Measurements from ENCODE around the gene NLRP14. TPM values are rescaled to one million over a fixed set of nuclear protein-coding genes. Genes with fewer than 3 reads are reported as not detected.

The NLRP14 gene
- polyA plus RNA-seq, 4 donors = 0.43 to 1.1 (median 0.94) TPM

DNA sequence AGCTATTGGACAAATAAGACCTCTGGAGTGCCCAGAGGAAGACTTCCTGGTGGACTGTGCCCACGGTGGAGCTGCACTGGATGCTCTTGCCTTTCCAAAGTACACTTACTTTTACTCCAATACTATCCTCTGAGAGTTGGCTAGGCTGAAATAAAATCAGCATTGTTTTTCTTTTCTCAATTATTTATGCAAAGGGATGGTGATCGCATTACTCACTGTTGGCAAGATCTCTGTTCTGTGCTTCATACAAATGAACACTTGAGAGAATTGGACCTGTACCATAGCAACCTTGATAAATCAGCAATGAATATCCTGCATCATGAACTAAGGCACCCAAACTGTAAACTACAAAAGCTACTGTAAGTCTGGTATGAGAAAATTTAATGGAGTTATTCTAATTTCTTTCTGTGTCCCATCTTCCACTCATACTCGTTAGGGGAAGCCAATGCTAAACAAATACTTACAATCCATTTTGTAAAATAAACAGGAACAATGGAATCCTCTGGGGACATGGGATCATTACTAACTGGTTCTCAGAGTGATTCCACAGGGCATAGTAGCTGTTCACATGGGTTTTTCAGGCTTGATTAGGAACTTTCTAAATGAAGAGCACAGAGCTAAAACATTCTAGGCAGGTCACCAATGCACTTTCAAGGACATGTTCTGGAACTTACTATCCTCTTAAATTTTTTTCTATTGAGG is 26.3 kb downstream of the NLRP14 start:
- DNase-seq (ENCODE audit: low read depth in 4 of 4, low spot score in 2 of 4) = no peak

DNA sequence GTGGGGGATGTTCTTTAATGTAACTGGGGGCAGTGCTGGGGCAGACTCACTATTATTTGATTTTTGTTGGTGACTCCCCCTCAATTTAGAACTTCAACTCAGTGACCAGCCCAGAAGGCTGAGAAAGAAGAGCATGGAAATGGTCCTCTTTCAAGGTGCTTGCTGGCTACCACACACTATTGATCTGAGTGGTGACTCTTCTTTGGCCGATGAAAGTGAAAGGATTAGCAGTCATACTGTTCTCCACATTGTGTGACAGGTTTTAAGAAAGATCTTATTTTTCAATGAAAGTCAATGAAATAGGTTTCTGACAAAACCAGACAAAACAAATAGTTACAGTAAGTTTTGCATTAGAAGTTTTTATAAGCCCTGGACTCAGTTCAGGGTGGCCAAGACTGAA is 29.9 kb downstream of the NLRP14 start:
- no peak for DNase-seq (ENCODE audit: low read depth in 4 of 4, low spot score in 2 of 4)

DNA sequence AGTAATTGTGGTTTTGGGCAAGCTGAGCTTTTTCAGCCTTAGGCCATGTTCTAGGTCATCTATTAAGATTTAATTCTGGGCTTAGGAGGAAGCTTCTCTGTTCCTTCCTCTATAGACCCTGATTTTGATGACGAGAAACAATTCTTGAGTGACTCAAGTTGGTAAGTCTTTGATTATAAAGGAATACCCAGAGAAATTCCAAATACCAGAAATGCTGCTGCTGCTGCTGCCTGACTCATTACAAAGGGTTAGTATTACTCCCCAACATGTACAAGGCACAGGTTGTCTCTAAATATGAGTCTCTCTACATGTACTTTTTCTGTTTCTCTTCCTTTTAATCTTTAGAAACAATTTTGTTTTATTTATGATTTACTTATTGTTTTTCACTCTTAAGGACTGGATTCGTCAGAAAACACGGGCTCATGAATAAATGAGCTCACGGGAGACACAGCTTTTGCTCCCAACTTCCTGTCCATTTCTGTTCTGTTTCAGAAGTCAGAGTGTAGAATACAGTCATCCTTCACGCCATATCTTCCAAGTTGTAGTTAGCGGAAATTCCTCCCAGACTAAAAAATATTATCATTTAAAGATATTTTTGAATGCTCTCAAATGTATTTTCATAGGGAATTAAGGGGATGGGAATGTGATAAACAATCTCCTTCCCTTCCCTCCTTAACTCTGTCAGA is 36.7 kb downstream of the NLRP14 start:
- DNase-seq (ENCODE audit: low read depth in 4 of 4, low spot score in 2 of 4) = no peak

GRCh38 chr11:7057641-7058040 is 37.4 kb downstream of the NLRP14 start:
- DNase-seq (ENCODE audit: low read depth in 4 of 4, low spot score in 2 of 4) = no peak

DNA sequence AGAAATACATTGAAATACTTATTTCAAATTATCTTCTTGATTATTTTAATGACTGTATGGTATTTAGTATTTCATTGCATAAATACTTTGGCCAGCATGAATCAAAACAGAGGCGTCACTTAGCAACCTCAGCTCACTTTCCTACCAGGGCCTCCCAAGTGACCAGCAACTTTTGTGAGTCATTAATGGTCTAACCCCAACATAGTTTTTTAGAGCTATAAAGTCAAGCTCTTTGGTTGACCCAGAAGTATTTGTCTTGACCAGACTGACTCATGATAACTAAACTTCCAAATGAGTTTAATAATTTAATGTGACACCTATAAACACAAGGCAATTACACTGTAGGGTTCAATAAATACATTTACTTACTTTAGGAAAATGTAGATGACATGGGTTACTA is 40.6 kb downstream of the NLRP14 start:
- no peak for DNase-seq (ENCODE audit: low read depth in 4 of 4, low spot score in 2 of 4)

- no peak for DNase-seq (ENCODE audit: low read depth in 4 of 4, low spot score in 2 of 4)
These were observed 42.3 kb downstream of the NLRP14 start for GRCh38 chr11:7062534-7062933.

DNA sequence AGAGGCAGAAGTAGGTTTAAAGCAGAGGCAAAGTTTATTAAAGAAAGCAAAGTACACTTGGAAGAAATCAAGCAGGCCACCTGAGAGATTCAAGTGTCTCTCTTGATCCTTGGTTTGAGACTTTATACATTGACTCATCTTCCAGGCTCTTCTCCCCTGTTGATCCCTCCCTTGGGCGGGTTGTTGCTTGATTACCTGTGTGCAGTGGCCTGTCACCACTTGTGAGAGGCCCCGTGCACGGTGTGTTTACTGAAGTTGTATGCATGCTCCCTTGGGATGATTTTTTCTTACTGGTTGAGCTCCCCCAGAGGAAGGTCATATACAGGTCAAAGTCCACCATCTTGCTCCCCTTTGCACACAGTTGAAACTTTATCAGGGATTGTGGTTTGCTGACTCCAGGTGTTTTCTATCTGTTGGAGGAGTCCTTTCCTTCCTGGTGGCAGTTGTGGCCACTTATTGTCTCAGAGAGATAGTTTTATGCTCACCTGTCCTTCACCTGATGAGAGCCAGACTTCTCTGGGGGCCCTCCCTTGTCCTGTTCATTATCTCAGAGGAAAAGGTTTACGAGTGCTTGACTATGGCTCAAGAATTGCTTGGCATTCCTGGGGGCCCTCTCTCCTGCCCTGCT is 52.2 kb downstream of the NLRP14 start:
- no peak for DNase-seq (ENCODE audit: low read depth in 4 of 4, low spot score in 2 of 4)

GRCh38 chr11:7077101-7077500 is 56.8 kb downstream of the NLRP14 start:
- no peak for DNase-seq (ENCODE audit: low read depth in 4 of 4, low spot score in 2 of 4)

GRCh38 chr11:7079545-7080135 is 59.4 kb downstream of the NLRP14 start:
- no peak for DNase-seq (ENCODE audit: low read depth in 4 of 4, low spot score in 2 of 4)

- no peak for DNase-seq (ENCODE audit: low read depth in 4 of 4, low spot score in 2 of 4)
These were observed 60.6 kb downstream of the NLRP14 start for GRCh38 chr11:7080900-7081299.

GRCh38 chr11:7081441-7081840 is 61.2 kb downstream of the NLRP14 start:
- no peak for DNase-seq (ENCODE audit: low read depth in 4 of 4, low spot score in 2 of 4)

DNA sequence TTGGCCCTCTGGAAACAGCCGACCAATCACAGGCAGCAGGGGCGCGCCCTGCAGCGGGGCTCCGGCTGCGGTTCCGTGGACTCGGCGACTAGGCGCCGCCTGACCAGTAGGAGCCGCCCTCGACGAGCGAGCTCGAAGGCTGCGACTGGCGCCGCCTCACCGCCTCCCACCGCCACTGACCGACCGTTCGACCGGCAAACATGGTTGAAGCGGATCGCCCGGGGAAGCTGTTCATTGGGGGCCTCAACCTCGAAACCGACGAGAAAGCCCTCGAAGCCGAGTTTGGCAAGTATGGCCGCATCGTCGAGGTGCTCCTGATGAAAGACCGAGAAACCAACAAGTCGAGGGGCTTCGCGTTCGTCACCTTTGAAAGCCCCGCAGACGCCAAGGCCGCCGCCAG is 68.6 kb downstream of the NLRP14 start, which contains the start of gene RBMXL2:
Gene RBMXL2, plus strand, starts transcription at position 78 of the 400 bp plus-strand sequence. Its CDS starts 123 bp downstream, at position 201.
- DNase-seq (ENCODE audit: low read depth in 4 of 4, low spot score in 2 of 4) = no peak

DNA sequence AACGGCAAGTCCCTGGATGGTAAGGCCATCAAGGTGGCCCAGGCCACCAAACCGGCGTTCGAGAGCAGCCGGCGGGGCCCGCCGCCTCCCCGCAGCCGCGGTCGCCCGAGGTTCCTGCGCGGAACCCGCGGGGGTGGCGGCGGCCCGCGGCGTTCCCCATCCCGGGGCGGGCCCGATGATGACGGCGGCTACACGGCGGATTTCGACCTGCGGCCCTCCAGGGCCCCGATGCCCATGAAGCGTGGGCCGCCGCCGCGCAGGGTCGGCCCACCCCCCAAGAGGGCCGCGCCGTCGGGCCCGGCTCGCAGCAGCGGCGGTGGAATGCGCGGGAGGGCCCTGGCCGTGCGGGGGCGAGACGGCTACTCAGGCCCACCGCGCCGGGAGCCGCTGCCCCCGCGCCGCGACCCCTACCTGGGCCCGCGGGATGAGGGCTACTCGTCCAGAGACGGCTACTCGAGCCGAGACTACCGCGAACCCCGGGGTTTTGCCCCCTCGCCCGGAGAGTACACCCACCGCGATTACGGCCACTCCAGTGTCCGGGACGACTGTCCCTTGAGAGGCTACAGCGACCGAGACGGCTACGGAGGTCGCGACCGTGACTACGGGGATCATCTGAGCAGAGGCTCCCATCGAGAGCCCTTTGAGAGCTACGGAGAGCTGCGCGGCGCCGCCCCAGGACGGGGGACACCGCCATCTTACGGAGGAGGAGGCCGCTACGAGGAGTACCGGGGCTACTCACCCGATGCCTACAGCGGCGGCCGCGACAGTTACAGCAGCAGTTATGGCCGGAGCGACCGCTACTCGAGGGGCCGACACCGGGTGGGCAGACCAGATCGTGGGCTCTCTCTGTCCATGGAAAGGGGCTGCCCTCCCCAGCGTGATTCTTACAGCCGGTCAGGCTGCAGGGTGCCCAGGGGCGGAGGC is 69.3 kb downstream of the NLRP14 start:
- no peak for DNase-seq (ENCODE audit: low read depth in 4 of 4, low spot score in 2 of 4)

- DNase-seq (ENCODE audit: low read depth in 4 of 4, low spot score in 2 of 4) = peak; percentile 20 to 36 (median 24)
These were observed 78.1 kb downstream of the NLRP14 start for GRCh38 chr11:7098235-7098832.

GRCh38 chr11:7115780-7116179 is 95.5 kb downstream of the NLRP14 start:
- no peak for DNase-seq (ENCODE audit: low read depth in 4 of 4, low spot score in 2 of 4)

GRCh38 chr11:7116370-7116769 is 96.1 kb downstream of the NLRP14 start:
- DNase-seq (ENCODE audit: low read depth in 4 of 4, low spot score in 2 of 4) = no peak

Measured in left renal cortex interstitium (tissue), 4 donors.